K562 (cell line): ENCODE results near the gene PEX6. TPM values are rescaled to one million over a fixed set of nuclear protein-coding genes. Genes with fewer than 3 reads are reported as not detected.

ENCODE experiments used
- BRCA1 ChIP-seq, 2 experiments: fragments of 450-650 bp in 1 of 2; sonication (generic) in 1 of 2; formaldehyde crosslinking in 1 of 2; IDR thresholded peaks; 2 replicates each; pipeline versions ENCODE4 v1.5.0 to v1.6.1; 2017 to 2020; ENCODE audit warnings: mild to moderate bottlenecking in 1 of 2, missing genetic modification reagents in 1 of 2
- DIDO1 ChIP-seq: fragments of 450-650 bp; IDR thresholded peaks from 2 replicates; pipeline ENCODE4 v1.6.1; 2016; ENCODE audit warnings: low read depth, missing biosample characterization, missing genetic modification characterization
- ESRRA ChIP-seq: fragments of 450-650 bp; IDR thresholded peaks from 2 replicates; pipeline ENCODE4 v1.6.1; 2014; ENCODE audit warnings: low read depth, mild to moderate bottlenecking, moderate library complexity, borderline replicate concordance
- FOXJ3 ChIP-seq: sonication (generic); formaldehyde crosslinking; IDR thresholded peaks from 2 replicates; pipeline ENCODE4 v1.4.0; 2020; ENCODE audit warnings: mild to moderate bottlenecking, missing genetic modification reagents
- FOXK1 ChIP-seq: sonication (generic); formaldehyde crosslinking; IDR thresholded peaks from 2 replicates; pipeline ENCODE4 v1.8.0; 2022; ENCODE audit warnings: missing genetic modification reagents, mild to moderate bottlenecking, borderline replicate concordance
- GABPA ChIP-seq: fragments of 200-800 bp; sonication (Bioruptor generic); conservative IDR thresholded peaks from 2 replicates; pipeline ENCODE4 v1.6.1; 2016; ENCODE audit warnings: low read depth, missing genetic modification characterization, missing compliant biosample characterization
- GABPB1 ChIP-seq: sonication (generic); formaldehyde crosslinking; IDR thresholded peaks from 2 replicates; pipeline ENCODE4 v1.8.0; 2022; ENCODE audit warnings: mild to moderate bottlenecking, missing genetic modification reagents
- GATAD2A ChIP-seq: fragments of 450-650 bp; IDR thresholded peaks from 2 replicates; pipeline ENCODE4 v1.6.1; 2017
- GTF2E2 ChIP-seq: fragments of 200-800 bp; sonication (Bioruptor generic); IDR thresholded peaks from 2 replicates; pipeline ENCODE4 v1.6.1; 2016; ENCODE audit warnings: missing genetic modification characterization, missing compliant biosample characterization
- KDM1A ChIP-seq, 2 experiments: fragments of 450-650 bp; IDR thresholded peaks; 2 replicates each; pipeline ENCODE4 v1.6.1; 2016; ENCODE audit warnings: mild to moderate bottlenecking in 2 of 2
- NR1H2 ChIP-seq: sonication (generic); formaldehyde crosslinking; IDR thresholded peaks from 2 replicates; pipeline ENCODE4 v1.4.0; 2020; ENCODE audit warnings: mild to moderate bottlenecking, missing genetic modification reagents
- PTBP1 ChIP-seq: fragments of 200-400 bp; formaldehyde crosslinking; IDR thresholded peaks from 2 replicates; pipeline ENCODE4 v1.6.1; 2017; ENCODE audit warnings: low read depth, low read length
- RHOXF2B ChIP-seq: fragments of 250-450 bp; sonication (Bioruptor Pico); conservative IDR thresholded peaks from 2 replicates; pipeline ENCODE4 v1.5.1; 2021
- SMAD4 ChIP-seq: fragments of 250-450 bp; sonication (Bioruptor Pico); conservative IDR thresholded peaks from 2 replicates; pipeline ENCODE4 v1.8.0; 2021; ENCODE audit warnings: inconsistent platforms, mild to moderate bottlenecking, moderate library complexity
- ZBTB7A ChIP-seq: IDR thresholded peaks from 2 replicates; pipeline ENCODE4 v1.6.1; 2011; ENCODE audit warnings: low read depth, mild to moderate bottlenecking, low read length, moderate library complexity, borderline replicate concordance; ENCODE audit not compliant: control insufficient read depth
- ZNF551 ChIP-seq: fragments of 250-450 bp; sonication (Bioruptor Pico); IDR thresholded peaks from 2 replicates; pipeline ENCODE4 v1.5.0; 2021; ENCODE audit warnings: mild to moderate bottlenecking, moderate library complexity
- ZSCAN29 ChIP-seq: fragments of 450-650 bp; IDR thresholded peaks from 2 replicates; pipeline ENCODE4 v1.6.1; 2017
- polyA plus RNA-seq, 8 experiments: library from polyadenylated mRNA; depleted of rRNA in 4 of 8; stranded (reverse) in 5 of 8; unstranded in 3 of 8; fragments of >200 nt; fragmentation: Nextera tagmentation in 2 of 8; fragmentation: Illumina TruSeq in 1 of 8; extraction: Ambion mirVana in 2 of 8; extraction: Trizol in 1 of 8; gene quantifications; 2 replicates each; pipeline versions ENCODE4 v1.2.1 to v1.2.3, GENCODE V29; 2011 to 2014; ENCODE audit warnings: inconsistent platforms in 1 of 8, missing spikeins in 1 of 8
- total RNA-seq, 7 experiments: library from RNA; depleted of rRNA in 6 of 7; stranded (reverse); fragments of >200 nt in 6 of 7; fragmentation: Illumina TruSeq in 2 of 7; extraction: Trizol in 2 of 7; gene quantifications; 2 replicates each; pipeline versions ENCODE4 v1.2.1 to v1.2.3, GENCODE V29; 2011 to 2021; ENCODE audit warnings: low replicate concordance in 1 of 7
- TF ChIP-seq, protein P1 (sequence below): sonication (generic); formaldehyde crosslinking; IDR thresholded peaks from 2 replicates; pipeline ENCODE4 v1.9.0; 2022; ENCODE audit warnings: mild to moderate bottlenecking, missing genetic modification reagents
- TF ChIP-seq, protein P2 (sequence below), 2 experiments: IDR thresholded peaks in 1 of 2; conservative IDR thresholded peaks in 1 of 2; 2 replicates each; pipeline ENCODE4 v1.6.1; 2016; ENCODE audit warnings: low read depth in 2 of 2, mild to moderate bottlenecking in 1 of 2, missing compliant biosample characterization in 1 of 2, missing genetic modification characterization in 1 of 2, moderate library complexity in 1 of 2
- TF ChIP-seq, protein P3 (sequence below), 2 experiments: fragments of 450-650 bp in 1 of 2; sonication (generic) in 1 of 2; formaldehyde crosslinking; conservative IDR thresholded peaks; 2 replicates each; pipeline versions ENCODE4 v1.4.0 to v1.8.1; 2020 to 2022; ENCODE audit warnings: mild to moderate bottlenecking in 1 of 2, missing genetic modification reagents in 1 of 2
- TF ChIP-seq, protein P4 (sequence below): fragments of 250-450 bp; sonication (Bioruptor Pico); IDR thresholded peaks from 2 replicates; pipeline ENCODE4 v1.8.0; 2022; ENCODE audit warnings: moderate library complexity, mild to moderate bottlenecking, inconsistent platforms
- TF ChIP-seq, protein P5 (sequence below): fragments of 450-650 bp; IDR thresholded peaks from 2 replicates; pipeline ENCODE4 v1.6.1; 2016; ENCODE audit warnings: antibody characterized with exemption

PEX6 gene
- total and polyA plus RNA-seq, 9 of the 15 experiments (the other 6 are each of a cell fraction or from before 2014, with no cell fraction given), result 0.17 to 20.8 (median 6.9) TPM

DNA sequence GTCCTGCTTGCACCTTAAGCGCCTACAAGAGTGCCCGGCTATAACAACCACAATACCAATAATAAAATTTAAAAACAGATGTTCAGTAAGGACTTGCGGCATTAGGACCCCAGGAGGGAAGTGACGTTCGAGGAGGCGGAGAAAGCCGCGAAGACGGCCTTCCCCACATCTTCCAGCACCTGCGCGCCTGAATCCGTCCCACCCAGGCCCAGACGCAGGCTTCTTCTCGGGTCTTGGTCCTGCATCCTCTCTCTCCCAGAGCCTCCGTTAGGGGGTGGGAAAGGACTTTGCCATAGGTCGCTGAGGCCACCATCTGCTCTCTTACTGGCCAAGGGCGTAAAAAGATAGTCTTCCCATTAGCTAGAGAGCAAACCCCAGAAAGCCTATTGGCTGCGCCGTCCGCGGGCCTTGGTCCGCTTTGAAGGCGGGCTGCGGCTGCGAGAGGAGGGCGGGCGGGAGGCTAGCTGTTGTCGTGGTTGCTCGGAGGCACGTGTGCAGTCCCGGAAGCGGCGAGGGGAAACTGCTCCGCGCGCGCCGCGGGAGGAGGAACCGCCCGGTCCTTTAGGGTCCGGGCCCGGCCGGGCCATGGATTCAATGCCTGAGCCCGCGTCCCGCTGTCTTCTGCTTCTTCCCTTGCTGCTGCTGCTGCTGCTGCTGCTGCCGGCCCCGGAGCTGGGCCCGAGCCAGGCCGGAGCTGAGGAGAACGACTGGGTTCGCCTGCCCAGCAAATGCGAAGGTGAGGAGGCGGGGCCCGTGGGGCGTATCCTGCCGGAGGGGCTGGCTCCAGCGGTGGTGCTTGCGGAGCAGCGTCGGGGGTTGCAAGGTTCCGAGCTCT lies 49.8 kb downstream of the PEX6 start, which contains the start of gene CNPY3 (continued):
- TF ChIP-seq, protein P1, sequence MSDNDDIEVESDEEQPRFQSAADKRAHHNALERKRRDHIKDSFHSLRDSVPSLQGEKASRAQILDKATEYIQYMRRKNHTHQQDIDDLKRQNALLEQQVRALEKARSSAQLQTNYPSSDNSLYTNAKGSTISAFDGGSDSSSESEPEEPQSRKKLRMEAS, result peak; percentile 98
- peak; percentile 95 for TF ChIP-seq GABPA (tag)
- TF ChIP-seq, protein P2, sequence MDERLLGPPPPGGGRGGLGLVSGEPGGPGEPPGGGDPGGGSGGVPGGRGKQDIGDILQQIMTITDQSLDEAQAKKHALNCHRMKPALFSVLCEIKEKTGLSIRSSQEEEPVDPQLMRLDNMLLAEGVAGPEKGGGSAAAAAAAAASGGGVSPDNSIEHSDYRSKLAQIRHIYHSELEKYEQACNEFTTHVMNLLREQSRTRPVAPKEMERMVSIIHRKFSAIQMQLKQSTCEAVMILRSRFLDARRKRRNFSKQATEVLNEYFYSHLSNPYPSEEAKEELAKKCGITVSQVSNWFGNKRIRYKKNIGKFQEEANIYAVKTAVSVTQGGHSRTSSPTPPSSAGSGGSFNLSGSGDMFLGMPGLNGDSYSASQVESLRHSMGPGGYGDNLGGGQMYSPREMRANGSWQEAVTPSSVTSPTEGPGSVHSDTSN (CRISPR knock-in tag; IDR thresholded peaks at IDR 0.05; ENCODE audit: low read depth), result no peak
- TF ChIP-seq, protein P2 (tag; conservative IDR thresholded peaks at IDR 0.05; ENCODE audit: low read depth), result no peak
- peak; percentile 72; the same call in 1 of the 2 replicates for TF ChIP-seq DIDO1
- no peak for TF ChIP-seq ZSCAN29
- TF ChIP-seq FOXK1 (CRISPR knock-in tag), result peak; percentile 67
- 0 out of 2 replicates have a peak, but pooled peaks have one; percentile 30 for TF ChIP-seq RHOXF2B (CRISPR knock-in tag)
- no peak for TF ChIP-seq BRCA1 (IDR thresholded peaks at IDR 0.05)
- 0 out of 2 replicates have a peak, but pooled peaks have one; percentile 45 for TF ChIP-seq BRCA1 (CRISPR knock-in tag; IDR thresholded peaks at IDR 0.05)
- TF ChIP-seq ESRRA, result peak; percentile 54
- TF ChIP-seq GABPB1 (CRISPR knock-in tag), result peak; percentile 97
- TF ChIP-seq GTF2E2, result peak; percentile 42; the same call in 1 of the 2 replicates
- peak; percentile 59; the same call in 1 of the 2 replicates for TF ChIP-seq ZBTB7A
- TF ChIP-seq, protein P3, sequence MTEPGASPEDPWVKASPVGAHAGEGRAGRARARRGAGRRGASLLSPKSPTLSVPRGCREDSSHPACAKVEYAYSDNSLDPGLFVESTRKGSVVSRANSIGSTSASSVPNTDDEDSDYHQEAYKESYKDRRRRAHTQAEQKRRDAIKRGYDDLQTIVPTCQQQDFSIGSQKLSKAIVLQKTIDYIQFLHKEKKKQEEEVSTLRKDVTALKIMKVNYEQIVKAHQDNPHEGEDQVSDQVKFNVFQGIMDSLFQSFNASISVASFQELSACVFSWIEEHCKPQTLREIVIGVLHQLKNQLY (CRISPR knock-in tag; conservative IDR thresholded peaks at IDR 0.05), result no peak; a peak in 1 of 4 replicates
- TF ChIP-seq FOXJ3, result no peak
- TF ChIP-seq, protein P4, sequence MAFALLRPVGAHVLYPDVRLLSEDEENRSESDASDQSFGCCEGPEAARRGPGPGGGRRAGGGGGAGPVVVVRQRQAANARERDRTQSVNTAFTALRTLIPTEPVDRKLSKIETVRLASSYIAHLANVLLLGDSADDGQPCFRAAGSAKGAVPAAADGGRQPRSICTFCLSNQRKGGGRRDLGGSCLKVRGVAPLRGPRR (CRISPR knock-in tag), result no peak
- no peak for TF ChIP-seq ZNF551 (CRISPR knock-in tag)
- TF ChIP-seq PTBP1, result no peak
- TF ChIP-seq KDM1A (IDR thresholded peaks at IDR 0.05), result 0 out of 4 replicates have a peak, but pooled peaks of 1 of the 2 experiments have one; percentile 55
- no peak for TF ChIP-seq GATAD2A
- TF ChIP-seq, protein P5, sequence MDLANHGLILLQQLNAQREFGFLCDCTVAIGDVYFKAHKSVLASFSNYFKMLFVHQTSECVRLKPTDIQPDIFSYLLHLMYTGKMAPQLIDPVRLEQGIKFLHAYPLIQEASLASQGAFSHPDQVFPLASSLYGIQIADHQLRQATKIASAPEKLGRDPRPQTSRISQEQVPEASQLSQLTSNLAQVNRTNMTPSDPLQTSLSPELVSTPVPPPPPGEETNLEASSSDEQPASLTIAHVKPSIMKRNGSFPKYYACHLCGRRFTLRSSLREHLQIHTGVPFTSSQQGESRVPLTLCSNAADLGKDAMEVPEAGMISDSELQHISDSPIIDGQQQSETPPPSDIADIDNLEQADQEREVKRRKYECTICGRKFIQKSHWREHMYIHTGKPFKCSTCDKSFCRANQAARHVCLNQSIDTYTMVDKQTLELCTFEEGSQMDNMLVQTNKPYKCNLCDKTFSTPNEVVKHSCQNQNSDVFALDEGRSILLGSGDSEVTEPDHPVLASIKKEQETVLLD, result peak; percentile 33; the same call in 1 of the 2 replicates
- no peak for TF ChIP-seq NR1H2 (CRISPR knock-in tag)
- peak; percentile 80 for TF ChIP-seq SMAD4
